ENCODE measurements around the gene SNN.

The SNN gene

DNA sequence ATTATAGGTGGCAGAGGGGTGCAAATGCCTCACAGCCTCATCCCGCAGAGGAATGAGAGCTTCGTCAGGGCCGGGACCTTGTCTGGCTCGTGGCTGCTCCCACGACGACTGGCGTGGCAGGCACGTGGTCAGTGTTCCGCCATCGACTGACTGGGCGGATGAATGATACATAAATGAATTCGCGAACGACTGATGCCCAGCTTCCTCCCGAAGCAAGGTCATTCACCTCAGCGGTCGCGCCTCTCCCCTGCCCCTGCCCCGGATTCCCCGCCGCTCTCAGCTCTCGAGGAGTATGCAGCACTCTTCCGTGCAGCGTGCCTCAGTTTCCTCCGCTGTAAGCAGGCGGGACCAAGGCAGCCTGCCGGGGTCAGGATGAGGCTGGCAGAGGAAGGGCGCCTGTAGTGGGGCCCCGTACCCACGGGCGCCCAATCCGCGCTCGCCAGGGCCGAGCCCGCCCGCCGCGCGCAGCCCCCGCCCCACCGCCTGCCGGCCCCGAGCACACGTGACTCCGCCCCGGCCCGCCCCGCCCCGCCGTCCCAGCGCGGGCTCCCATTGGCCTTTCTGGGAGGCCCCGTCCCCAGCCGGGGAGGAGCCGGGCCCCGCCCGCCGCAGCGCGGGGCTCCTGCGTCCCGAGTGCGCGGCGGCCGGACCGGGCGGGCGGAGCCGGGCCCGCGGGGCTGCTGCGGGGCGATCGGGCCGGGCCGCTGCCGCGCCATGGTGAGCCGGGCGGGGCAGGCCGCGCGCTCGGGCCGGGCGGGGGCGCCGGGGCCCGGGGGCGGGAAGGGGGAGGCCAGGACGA is at the start of gene SNN:
Gene SNN, plus strand, starts transcription at position 632 of the 799 bp plus-strand sequence. CDS start 7,605 bp downstream, outside the sequence.
- peak; percentile 73 to 88 (median 73) for DNase-seq (ENCODE audit: low read depth in 3 of 3)

DNA sequence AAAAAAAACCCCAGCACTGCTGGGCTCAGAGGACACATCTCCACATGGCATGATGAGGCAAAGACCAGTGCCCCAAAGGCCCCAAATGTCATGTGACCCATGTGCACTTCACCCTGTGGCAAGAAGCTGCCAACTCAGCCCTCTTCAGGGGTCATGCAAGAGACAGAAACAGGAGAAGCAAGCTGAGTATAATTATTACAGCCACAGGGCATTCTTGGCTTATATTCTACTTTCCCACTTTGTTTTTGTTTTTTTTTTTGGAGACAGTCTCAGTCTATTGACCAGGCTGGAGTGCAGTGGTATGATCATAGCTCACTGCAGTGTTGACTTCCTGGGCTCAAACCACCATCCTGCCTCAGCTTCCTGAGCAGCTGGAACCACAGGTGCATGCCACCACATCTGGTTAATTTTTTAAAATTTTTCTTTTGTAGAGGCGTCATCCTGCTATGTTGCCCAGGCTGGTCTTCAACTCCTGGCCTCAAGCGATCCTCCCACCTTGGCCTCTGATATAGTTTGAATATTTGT is 48.9 kb upstream of the SNN start:
- DNase-seq (ENCODE audit: low read depth in 3 of 3), result no peak

DNA sequence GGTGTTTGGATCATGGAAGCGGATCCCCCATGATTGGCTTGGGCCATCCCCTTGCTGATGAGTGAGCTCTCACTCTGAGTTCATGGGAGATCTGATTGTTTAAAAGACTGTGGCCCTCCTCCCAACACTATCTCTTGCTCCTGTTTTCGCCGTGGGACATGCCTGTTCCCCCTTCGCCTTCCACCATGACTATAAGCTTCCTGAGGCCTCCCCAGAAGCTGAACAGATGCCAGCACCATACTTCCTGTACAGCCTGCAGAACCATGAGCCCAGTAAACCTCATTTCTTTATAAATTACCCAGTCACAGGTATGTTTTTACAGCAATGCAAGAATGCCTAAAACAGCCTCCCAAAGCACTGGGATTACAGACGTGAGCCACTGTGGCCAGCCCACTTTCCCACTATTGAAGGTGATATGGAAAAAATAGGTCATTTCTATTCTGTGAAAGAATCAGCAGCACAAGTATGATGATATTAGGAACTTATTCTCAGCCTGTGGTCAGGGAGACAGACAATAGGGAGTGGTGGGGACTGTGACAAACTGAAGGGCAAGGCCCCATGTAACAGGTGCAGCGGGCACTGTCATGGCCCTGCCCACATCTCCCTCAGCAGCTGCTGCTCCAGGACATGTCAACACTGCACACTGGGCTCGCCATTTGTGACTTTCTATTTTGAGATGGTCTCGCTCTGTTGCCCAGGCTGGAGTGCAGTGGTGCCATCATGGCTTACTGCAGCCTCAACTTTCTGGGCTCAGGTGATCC is 47.8 kb upstream of the SNN start:
- no peak for DNase-seq (ENCODE audit: low read depth in 3 of 3)

GRCh38 chr16:11621539-11621919 is 46.7 kb upstream of the SNN start:
- DNase-seq (ENCODE audit: low read depth in 3 of 3), result no peak

GRCh38 chr16:11621920-11622651 is 46.2 kb upstream of the SNN start:
- no peak for DNase-seq (ENCODE audit: low read depth in 3 of 3)

GRCh38 chr16:11624205-11624604 is 44.0 kb upstream of the SNN start:
- no peak for DNase-seq (ENCODE audit: low read depth in 3 of 3)

DNA sequence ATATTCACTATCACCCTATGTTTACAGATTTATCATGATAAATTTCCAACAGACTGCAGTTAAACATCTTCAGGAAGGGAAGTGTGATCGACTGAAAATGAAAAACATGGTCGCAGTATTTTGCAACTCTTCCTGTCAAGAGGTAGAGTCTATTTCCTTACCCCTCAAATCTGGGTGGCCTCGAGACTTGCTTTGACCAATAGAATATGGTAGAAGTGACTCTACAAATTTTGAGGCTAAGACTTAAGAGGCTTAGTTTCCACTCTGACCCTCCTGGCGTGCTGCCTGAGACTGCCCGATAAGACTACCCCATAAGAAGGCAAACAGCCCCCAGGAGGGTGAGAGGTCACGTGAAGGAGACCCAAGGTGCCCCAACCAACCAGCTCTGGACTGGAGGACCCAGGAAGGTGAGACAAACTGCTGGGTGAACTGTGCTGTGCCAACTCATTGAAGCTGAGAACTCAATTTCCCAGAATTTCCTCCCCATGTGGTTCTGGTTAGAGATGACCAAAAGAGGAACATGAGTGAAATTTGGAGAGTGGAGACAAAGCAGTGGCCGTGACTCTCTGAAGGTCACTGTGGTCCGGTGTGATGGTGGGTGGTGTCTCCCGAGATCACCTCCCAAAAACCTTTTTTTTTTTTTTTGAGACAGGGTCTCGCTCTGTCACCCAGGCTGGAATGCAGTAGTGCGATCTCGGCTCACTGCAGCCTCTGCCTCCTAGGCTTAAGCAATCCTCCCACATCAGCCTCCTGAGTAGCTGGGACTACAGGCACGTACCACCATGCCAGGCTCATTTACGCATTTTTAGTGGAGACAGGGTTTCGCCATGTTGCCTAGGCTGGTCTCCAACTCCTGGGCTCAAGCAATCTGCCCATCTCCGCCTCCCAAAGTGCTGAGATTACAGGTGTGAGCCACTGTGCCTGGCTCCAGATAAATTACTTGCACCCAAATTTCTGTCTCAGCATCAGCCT is 43.3 kb upstream of the SNN start:
- no peak for DNase-seq (ENCODE audit: low read depth in 3 of 3)

- DNase-seq (ENCODE audit: low read depth in 3 of 3), result no peak
Observed at GRCh38 chr16:11625769-11626168, 42.5 kb upstream of the SNN start.

- DNase-seq (ENCODE audit: low read depth in 3 of 3), result no peak
Observed at GRCh38 chr16:11626657-11627291, 41.5 kb upstream of the SNN start.

DNA sequence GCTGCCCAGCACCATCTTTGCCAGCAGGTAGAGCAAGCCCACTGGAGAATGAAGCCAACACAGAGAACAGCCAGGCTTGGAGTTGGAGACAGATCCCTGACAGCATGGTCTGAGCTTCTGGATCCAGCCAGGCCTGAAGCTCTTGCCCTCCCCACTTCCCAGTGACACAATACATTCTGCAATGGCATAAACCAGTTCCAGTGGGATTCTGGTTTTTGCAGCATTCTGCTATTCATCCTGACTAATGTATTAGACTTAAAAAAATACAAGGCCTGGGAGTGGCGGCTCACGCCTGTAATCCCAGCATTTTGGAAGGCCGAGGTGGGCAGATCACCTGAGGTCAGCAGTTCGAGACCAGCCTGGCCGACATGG is 41.0 kb upstream of the SNN start:
- no peak for DNase-seq (ENCODE audit: low read depth in 3 of 3)

DNA sequence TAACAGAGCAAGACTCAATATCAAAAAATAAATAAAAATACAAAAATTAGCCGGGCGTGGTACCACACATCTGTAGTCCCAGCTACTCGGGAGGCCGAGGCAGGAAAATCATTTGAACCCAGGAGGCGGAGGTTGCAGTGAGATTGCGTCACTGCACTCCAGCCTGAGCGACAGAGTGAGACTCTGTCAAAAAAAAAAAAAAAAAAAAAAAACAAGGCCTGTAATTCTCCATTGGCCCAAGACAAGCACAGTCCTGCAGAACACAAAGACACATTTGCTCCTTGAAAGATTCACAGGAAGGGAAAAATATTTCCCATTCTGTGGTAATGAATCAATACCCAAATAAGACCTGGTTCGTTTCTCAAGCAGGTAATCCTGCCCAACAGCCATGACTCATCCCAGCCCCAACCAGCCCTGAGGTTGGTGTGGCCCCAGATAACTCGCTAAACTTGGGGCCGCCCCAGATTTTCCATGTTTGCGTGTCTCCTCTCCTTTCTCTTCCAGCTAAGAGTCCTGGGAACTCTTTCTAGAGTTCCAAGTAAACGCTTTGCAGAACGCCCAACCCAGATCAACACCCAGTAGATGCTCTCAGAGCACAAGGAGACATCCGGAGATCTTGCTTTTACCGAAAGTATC is 40.3 kb upstream of the SNN start:
- DNase-seq (ENCODE audit: low read depth in 3 of 3), result no peak

DNA sequence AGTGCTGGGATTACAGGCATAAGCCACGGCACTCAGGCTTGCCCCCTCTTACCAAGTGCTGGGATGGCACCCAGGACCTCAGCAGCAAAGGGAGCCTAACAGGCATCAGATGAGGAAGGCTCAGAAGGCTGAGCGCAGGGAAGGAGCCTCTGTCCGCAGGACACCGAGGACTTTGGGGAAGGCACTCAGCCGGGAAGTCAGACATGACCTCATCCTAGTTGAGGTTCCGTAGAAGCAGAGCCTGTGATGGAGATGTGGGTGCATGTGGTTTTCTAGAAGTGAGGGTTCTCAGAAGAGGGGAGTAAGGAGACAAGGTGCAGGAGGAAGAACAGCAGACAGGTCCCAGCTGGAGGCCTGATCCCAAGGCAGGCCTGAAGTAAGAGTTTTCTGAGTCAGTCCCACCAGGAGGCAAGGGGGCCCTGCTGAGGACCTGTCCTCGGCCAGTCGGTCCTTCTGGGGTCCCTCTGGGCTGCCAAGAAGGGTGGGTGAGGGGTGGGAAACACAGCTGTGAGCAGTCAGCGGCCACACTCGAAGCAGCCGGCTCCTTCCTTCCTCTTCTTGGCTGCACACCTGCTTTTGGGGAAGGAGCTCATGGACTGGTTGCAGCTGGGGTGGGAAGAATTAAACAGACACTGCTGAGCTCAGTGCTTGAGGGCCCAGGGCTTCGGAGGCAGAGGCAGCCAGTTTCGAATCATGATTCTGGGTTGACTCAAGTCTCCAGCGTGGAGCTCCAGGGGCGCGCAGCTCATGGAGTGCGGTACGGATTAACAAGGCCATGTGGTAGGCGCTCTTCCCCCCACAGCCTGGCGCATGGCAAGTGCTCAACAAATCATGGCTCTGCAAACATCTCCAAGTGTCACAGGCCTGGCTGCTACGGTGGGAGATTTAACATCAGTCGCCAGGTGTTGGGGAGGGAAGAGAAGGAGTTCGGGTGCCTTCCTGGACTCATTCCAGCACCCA is 38.9 kb upstream of the SNN start:
- DNase-seq (ENCODE audit: low read depth in 3 of 3), result no peak

DNA sequence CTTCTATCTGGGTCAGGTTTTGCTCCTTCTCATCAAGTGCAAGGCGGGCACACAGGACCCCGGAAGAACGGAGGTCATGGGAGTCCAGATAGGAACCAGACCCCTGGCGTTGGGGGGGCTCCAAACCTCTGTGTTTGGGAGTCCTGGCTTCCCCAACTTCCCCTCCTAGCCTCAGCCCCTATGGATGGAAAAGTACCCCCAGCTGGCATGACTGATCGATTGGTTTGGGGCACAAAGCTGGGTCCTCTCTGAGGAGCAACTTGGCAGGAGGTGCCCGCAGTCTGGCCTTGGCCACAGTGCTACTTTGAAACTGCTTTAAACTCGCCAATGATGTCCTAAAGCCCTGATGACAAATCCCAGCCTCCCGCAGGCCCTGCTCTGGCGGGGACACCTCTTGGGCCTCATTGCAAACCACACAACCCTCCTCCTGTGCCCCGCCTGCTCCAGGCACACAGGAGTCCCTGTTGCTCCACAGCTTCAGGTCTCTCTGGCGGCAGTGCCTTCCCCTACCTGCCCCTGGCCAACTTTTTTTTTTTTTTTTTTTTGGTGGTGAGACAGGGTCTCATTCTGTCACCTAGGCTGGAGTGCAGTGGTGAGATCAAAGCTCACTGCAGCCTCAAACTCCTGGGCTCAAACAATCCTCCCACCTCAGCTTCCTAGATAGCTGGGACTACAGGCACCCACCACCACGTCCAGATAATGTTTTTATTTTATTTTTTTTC is 38.0 kb upstream of the SNN start:
- DNase-seq (ENCODE audit: low read depth in 3 of 3), result no peak

DNA sequence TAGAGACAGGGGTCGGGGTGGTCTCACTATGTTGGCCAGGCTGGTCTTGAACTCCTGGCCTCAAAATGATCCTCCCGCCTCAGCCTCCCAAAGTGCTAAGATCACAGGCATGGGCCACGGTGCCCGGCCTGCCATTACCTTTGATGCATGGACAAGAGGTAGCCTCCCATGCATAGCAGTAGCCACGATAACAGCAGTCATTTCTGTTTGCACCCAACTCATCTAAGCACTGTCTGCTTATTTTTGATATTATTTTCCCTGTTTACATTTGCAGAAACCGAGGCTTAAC is 37.5 kb upstream of the SNN start:
- DNase-seq (ENCODE audit: low read depth in 3 of 3), result no peak

DNA sequence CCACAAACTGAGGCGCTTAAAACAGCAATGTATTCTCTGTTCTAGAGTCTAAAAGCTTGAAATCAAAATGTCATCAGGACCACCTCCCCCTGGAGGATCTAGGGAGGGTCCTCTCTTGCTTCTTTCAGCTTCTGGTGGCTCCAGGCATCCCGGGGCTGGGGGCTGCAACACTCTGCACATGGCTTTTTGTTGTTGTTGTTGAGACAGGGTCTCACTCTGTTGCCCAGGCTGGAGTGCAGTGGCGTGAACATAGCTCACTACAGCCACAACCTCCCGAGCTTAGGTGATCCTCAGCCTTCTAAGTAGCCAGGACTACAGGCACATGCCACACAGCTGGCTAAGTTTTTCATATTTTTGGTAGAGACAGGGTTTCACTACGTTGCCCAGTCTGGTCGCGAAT is 37.0 kb upstream of the SNN start:
- no peak for DNase-seq (ENCODE audit: low read depth in 3 of 3)

- no peak for DNase-seq (ENCODE audit: low read depth in 3 of 3)
Observed at GRCh38 chr16:11632455-11632939, 35.8 kb upstream of the SNN start.

DNA sequence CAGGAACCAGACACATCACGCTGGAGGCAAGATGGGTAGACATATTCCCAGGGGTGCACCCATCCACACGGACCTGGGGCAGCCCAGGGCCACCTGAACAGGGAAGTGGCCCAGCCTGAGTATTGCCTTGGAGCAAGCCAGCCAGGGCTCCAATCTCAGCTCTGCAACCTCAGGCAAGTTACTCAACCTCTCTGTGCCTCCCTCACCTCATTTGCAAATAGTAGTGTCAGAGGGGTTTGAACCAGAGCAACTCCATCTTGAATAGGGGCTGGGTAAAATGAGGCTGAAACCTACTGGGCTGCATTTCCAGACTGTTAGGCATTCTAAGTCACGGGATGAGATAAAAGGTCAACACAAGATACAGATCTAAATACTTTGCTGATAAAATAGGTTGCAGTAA is 35.1 kb upstream of the SNN start:
- DNase-seq (ENCODE audit: low read depth in 3 of 3), result no peak

DNA sequence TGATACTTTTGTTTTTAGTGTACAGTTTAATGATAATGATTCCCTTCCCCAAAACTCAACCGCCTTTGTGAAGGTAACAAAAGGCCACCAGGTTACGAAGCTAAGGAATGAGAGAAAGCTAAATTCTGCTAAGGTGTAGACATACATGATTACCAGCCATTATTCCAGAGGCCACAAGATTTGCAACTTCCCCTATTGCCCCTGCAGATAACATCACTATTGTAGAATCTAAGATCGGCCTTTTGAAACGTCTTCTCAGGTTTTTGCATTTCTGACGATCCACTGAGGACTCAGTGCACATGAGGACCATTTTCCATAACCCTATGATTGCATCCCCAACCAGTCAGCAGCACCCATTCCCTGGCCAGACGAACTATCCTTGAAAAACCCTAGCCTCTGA is 33.9 kb upstream of the SNN start:
- no peak for DNase-seq (ENCODE audit: low read depth in 3 of 3)
